ENCODE results near the gene SLC37A3. TPM values are rescaled to one million over a fixed set of nuclear protein-coding genes. Genes with fewer than 3 reads are reported as not detected.

SLC37A3 gene
- total RNA-seq, 1 donor from 2014 or later: 7.5 TPM

DNA sequence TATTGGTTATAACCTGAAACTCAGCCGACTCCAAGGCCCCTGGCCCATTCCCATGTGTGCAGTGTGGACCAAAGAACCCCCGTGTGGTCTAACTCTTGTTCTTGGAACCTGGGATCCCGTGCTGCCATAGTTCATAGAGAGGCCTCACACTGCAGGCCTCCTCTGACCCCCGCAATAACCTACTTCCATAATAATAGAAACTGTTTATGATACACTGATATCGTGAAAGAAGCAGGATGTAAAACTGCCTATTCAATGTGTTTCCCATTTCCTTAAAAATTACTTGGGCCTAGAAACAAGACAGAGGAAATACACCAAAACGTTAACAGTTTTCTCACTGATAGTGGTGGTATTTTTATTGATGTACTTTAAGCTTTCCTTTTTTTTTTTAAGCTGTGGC is 112.4 kb downstream of the SLC37A3 start:
- no peaks in the 10 kb centered on the region for H3K9me3 ChIP-seq (replicated peaks)
- H3K4me3 ChIP-seq: no peak overlapping the region
- H3K36me3 ChIP-seq: no peaks in the 10 kb centered on the region
- H3K27ac ChIP-seq (replicated peaks): no peak overlapping the region
- TF ChIP-seq, protein P1, sequence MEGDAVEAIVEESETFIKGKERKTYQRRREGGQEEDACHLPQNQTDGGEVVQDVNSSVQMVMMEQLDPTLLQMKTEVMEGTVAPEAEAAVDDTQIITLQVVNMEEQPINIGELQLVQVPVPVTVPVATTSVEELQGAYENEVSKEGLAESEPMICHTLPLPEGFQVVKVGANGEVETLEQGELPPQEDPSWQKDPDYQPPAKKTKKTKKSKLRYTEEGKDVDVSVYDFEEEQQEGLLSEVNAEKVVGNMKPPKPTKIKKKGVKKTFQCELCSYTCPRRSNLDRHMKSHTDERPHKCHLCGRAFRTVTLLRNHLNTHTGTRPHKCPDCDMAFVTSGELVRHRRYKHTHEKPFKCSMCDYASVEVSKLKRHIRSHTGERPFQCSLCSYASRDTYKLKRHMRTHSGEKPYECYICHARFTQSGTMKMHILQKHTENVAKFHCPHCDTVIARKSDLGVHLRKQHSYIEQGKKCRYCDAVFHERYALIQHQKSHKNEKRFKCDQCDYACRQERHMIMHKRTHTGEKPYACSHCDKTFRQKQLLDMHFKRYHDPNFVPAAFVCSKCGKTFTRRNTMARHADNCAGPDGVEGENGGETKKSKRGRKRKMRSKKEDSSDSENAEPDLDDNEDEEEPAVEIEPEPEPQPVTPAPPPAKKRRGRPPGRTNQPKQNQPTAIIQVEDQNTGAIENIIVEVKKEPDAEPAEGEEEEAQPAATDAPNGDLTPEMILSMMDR (IDR thresholded peaks at IDR 0.05; ENCODE audit: borderline replicate concordance): no peak
- no peaks in the 10 kb centered on the region for H3K4me1 ChIP-seq
- intact Hi-C loops (cut with micrococcal nuclease): no loop called here
- H3K27me3 ChIP-seq (ENCODE audit: low read depth): no peaks in the 10 kb centered on the region
- no peak for DNase-seq

DNA sequence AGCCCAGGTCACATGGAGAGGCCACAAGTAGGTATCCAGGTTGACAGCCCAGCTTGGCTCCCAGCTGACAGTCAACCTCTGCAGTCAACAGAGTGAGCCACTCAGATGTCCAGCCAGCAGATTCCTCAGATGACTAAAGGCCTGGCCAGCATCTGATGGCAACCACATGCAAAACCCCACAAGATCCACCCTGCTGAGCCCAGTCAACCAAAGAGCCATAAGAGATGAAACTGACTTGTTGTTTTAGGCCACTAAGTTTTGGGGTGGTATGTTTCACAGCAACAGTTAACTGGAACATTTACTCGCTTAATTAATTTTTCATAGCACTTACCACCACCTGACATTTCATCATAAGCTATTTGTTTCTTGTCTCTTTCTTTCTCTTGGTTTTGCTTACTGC is 114.3 kb downstream of the SLC37A3 start:
- intact Hi-C loops (cut with micrococcal nuclease): no loop called here
- TF ChIP-seq, protein P1 (IDR thresholded peaks at IDR 0.05; ENCODE audit: borderline replicate concordance): no peak
- no peak for DNase-seq
- no peaks in the 10 kb centered on the region for H3K9me3 ChIP-seq (replicated peaks)
- no peak overlapping the region for H3K27ac ChIP-seq (replicated peaks)
- no peaks in the 10 kb centered on the region for H3K27me3 ChIP-seq (ENCODE audit: low read depth)
- no peaks in the 10 kb centered on the region for H3K4me1 ChIP-seq
- H3K36me3 ChIP-seq: no peaks in the 10 kb centered on the region
- no peak overlapping the region for H3K4me3 ChIP-seq

Other genes with a start within 250 kb of the SLC37A3 start
- gene KDM7A, start 221.5 kb downstream of the SLC37A3 start, total RNA-seq: 8.2 TPM
- gene RAB19, start 5.5 kb upstream of the SLC37A3 start, total RNA-seq: not detected
- 90.0 TPM for gene MKRN1, start 81.0 kb upstream of the SLC37A3 start, total RNA-seq
- gene DENND2A, start 242.3 kb upstream of the SLC37A3 start, total RNA-seq: 10.8 TPM